ENCODE measurements around the gene DVL3.

GRCh38 chr3:184126006-184126405 is 29.2 kb upstream of the DVL3 start:
- no peak for TF ChIP-seq CTCF (conservative IDR thresholded peaks at IDR 0.05)
- no peak for TF ChIP-seq EZH2 (IDR thresholded peaks at IDR 0.05; ENCODE audit: low read depth)

Data from PC-9 (cell line).